SK-N-MC (cell line): ENCODE results near the gene TTYH2.

Source experiments
- EZH2 ChIP-seq: fragments of 200-600 bp; sonication (generic); IDR thresholded peaks from one replicate; pipeline ENCODE4 v1.6.1; 2017; ENCODE audit warnings: antibody characterized with exemption
- POLR2AphosphoS5 ChIP-seq: IDR thresholded peaks from 2 replicates; pipeline ENCODE4 v1.6.1; 2012; ENCODE audit warnings: mild to moderate bottlenecking, low read depth, low read length, borderline replicate concordance

DNA sequence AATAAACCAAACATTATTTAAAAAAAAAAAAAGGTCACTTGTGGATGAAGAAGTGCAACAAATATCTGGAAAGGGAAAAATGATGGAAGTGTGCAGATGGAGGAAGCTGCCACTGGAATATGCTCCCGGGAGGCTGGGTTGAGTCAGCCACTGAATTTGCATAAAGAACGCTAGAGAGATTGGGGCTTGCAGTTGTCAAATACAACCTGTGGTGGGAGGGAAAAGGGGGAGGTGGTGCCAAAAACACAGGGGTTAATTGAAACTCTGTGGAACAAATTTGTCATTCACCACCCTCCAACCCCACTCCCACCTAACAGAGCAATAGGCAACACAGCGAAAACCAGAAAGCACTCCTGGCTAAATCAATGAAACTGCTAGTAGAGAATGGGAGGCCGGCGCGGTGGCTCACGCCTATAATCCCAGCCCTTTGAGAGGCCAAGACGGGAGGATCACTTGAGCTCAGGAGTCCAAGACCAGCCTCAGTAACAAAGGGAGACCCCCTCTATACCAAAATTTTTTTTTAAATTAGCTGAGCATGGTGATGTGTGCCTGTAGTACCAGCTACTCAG is 47.5 kb upstream of the TTYH2 start:
- TF ChIP-seq POLR2AphosphoS5, result no peak
- TF ChIP-seq EZH2, result no peak
